SIG-M5 (cell line): Measurements from ENCODE around the gene PLA2G12A.

Source experiments
- DNase-seq: peaks from one replicate; lab custom pipeline; 2025; lab: John Stamatoyannopoulos, UW

Gene PLA2G12A

GRCh38 chr4:109729117-109729717 is 653 bp downstream of the PLA2G12A start:
- no peak for DNase-seq

DNA sequence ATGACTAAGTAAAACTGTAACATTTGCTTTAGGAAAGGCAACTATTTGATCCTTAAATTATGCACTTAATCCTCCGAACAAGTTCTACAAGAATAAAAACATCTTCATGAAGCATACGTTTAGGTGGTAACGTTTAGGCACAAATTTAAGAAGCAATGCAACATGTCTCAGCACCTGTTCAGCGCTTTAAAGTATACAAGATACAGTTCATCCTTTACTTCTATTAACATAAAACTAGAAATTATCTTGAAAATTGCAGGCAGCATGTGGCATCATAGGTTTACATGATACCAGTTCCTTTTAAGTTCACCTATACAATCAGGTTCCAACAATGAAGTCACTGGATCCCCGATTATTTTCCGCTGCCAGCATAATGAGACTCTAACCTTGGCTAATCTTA is 1.5 kb downstream of the PLA2G12A start:
- DNase-seq, result no peak

DNA sequence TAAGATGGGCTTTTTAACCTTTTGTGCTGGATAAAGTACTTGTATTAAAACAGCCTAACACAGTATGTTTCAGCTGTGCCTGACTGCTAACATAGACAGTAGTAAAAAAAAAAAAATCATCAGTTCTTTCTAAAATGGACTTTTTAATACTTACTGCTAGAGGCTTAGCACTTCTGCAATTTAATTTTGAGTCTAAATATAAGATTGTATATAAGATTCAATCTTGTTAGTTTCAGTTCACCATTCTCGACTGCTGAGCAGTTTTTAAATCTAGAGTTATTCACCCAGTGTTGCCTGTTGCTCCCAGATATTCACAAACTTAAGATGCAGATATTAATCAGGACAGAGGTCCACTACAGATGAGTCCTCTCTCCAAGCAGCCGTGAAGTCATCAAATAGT is 6.8 kb downstream of the PLA2G12A start:
- no peak for DNase-seq

DNA sequence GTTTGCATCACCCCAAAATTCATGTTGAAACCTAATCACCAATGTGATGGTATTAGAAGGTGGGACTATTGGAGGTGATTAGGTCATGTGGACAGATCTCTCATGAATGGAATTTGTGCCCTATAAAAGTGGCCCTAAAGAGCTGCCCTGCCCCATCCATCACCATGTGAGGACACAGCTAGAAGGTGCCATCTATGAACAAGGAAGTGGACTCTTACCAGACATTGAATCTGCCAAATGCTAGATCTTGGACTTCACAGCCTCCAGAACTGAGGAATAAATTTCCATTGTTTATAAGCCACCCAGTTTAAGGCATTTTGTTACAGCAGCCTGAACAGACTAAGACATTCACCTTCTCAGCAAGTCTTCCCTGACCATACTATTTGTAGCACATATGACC is 7.5 kb downstream of the PLA2G12A start:
- no peak for DNase-seq

GRCh38 chr4:109721033-109721432 is 8.8 kb downstream of the PLA2G12A start:
- no peak for DNase-seq

DNA sequence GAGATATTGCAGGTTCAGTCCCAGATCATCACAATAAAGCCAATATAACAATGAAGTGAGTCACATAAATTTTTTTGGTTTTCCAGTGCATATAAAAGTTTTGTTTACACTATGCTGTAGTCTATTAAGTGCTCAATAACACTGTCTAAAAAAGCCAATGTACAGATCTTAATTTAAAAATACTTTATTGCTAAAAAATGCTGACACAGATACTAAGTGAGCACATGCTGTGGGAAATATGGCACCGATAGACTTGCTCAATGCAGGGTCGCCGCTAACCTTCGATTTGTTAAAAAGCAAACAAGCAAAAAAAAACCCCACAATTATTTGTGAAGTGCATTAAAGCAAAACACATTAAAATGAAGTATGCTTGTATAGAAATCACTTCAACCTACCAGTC is 10.3 kb downstream of the PLA2G12A start:
- DNase-seq, result no peak

- no peak for DNase-seq
Measured at GRCh38 chr4:109718759-109719158, 11.1 kb downstream of the PLA2G12A start.

GRCh38 chr4:109713500-109713899 is 16.4 kb downstream of the PLA2G12A start:
- no peak for DNase-seq

GRCh38 chr4:109708990-109709389 is 20.9 kb downstream of the PLA2G12A start:
- DNase-seq, result no peak

DNA sequence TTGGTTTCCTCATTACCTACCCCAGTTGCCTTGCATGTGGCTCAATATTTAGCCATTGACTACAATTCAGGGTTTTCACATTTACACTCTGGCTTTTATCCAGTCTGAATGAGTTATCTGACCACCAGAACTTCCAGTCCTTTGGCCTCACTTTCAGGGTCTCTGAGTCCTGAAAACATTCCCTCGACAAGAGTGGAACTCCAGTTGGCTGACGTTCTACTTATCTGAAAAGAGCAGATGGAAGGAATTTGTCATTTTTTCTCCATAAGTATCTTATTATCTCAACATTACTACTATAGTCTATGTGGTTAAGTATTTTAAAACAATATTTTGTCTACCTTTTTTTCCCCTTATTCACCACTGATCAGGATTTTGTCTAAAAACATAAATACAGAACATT is 21.4 kb downstream of the PLA2G12A start:
- no peak for DNase-seq

GRCh38 chr4:109703664-109704361 is 26.1 kb downstream of the PLA2G12A start:
- DNase-seq, result no peak

- no peak for DNase-seq
Measured at GRCh38 chr4:109702950-109703663, 26.8 kb downstream of the PLA2G12A start, which contains the start of gene CASP6. CASP6 (minus strand) TSS chr4:109703445; CDS start chr4:109703395, 50 bp downstream.

DNA sequence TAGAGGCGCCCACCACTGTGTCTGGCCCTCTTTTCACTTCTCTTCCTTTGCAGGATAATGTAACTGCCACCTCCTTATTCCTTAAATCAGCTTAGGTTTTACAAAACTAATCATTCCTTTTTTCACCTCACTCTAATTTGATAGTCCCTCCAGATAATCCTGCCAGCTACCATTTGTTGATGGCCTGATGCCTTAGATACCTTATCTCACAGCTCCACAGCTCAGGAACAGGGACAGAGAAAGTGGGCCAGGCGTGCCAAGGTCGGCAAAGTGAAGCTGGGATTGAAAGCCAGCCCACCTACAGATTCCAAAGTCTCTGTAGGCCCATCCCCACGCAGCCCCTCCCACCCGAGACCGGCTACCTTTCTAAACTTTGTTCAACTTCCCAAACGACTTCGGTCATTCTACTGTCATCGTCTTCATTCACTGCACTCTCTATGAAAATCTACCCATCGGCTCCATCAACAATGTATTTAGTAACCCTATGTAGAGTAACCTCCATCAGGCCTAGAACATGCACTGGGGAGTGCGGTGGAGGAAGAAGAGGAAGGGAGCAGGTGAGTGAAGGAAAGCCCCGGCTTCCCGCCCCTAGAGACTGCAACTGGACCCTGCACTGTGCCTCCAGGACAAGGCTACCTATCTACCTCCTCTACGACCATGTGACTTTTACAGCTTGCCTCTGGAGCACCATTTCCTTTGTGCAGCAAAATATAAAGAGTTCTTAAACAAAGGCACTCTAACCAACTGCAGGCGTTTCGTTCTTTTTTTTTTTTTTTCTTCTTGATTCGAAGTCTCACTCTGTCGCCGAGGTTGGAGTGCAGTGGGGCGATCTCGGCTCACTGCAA is 28.1 kb downstream of the PLA2G12A start:
- no peak for DNase-seq

DNA sequence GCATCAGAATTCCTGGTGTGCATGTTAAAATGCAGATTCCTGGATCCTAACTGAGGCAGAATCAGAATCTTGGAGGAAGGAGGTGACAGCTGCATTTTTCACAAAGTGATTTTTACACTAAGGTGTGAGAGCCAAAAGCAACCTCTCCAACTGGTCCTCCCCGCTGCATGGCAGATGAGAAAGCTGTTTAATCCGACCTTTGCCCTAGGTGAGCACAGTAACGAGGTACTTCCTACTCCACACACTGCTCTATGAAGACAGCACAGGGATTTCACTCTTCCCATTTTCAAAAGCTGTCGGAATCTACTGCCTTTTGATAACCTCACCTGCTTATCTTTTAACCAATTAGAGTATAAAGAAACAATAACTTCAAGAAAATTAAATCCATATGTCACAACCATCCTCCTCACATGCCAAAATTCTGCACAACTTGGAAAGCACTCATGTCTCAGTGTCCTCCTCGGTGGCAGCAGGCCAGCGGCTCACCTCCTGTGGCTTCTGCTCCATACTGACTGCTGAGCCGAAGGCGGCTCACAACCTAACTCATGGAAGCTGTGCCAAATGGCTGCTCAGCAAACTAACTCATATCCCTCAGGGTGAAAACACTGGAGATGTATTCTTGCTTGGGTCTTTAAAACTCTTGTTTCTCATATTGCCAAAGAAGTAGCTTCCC is 30.2 kb downstream of the PLA2G12A start:
- DNase-seq, result no peak

- DNase-seq, result no peak
Measured at GRCh38 chr4:109698656-109699055, 31.2 kb downstream of the PLA2G12A start.

- DNase-seq, result no peak
Measured at GRCh38 chr4:109691411-109691920, 38.4 kb downstream of the PLA2G12A start.

DNA sequence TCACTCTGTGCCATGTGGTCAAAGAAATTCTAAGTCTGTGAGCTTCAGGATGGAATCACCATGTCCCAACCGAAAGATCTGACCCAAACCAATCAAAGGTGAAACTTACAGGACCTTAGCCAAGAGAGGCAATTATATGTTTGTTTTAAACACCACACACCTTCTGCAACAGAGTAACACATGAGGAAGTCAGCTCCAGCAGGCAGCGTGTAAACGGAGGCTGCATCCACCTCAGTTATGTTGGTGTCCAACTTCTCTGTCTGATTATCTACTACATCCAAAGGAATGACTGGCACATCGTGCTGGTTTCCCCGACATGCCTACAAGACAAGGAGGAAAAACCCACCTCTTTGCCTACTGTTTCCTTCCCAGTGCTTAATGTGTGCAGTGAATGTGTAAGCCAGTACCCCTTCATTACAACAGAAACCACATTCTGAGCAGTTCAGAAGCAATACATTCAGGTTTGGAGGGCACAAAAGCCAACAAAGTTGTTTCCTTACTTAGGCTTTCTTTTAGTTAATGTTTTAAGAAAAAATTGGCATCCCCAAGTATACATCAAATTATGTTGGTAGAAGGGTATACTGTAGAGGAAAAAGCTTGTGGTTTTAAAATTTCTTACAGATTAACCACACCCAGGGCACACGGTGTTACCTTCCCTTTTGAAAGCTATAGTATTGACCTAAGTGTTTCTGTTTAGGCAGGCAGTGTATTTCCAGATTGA is 39.0 kb downstream of the PLA2G12A start:
- DNase-seq, result no peak

DNA sequence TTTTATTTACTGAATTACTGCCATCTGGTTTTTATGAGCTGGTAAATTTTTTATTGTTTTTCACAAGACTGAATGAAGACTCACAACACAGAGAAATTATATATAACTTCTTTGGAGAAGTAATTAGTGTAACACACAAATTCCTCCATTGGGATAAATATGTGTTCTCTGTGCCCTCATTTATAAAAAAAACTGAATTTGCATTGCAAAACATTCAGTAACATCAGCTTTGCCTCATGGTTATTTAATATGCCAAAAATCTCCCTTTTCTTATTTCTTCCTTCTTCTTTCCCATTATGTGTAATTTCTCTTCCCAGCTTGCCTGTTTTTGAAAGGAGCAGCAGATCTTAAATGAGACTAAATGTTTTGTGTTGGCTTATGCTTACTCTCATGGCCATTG is 45.1 kb downstream of the PLA2G12A start:
- no peak for DNase-seq

DNA sequence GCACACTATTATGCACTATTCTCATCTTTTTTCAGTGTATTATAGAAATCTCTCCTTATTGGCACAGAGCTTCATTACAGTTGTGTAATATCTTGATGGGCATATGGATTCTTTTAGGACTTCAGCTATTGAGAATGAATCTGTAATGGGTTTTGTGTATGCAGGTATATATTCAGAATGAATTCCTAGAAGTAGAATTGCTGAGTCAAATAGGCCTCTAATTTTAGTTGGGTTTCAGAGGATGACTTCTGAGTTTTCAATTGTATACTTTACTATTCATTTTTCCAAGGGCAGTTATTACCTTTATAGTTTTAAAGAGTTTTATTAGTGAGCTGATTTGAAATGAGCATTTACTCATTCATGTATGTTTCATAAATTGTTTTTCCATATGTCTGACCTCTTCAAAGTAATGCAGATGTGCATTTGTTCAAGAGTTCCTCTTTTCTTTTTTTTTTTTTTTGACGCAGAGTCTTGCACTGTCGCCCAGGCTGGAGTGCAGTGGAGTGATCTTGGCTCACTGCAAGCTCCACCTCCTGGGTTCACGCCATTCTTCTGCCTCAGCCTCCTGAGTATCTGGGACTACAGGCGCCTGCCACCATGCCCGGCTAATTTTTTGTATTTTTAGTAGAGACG is 46.1 kb downstream of the PLA2G12A start:
- no peak for DNase-seq

- no peak for DNase-seq
Measured at GRCh38 chr4:109682875-109683274, 47.0 kb downstream of the PLA2G12A start.
